ENCODE results near the gene ZG16. TPM values are rescaled to one million over a fixed set of nuclear protein-coding genes. Genes with fewer than 3 reads are reported as not detected.

Gene ZG16
- total RNA-seq, 2 donors from 2014 or later, result not detected

- no peak overlapping the region for H3K4me3 ChIP-seq (ENCODE audit: low read length)
- DNase-seq, result no peak
- 94 to 95% methylated on average over 7 of the region's 7 CpGs for WGBS, 2 experiments (ENCODE audit: insufficient coverage in 1 of 2, insufficient read length in 1 of 2)
- peaks cover 13% of the 10 kb centered on the region for H3K36me3 ChIP-seq (ENCODE audit: control insufficient read depth, insufficient read depth, low read length)
- Mint-ChIP-seq H3K27me3 (ENCODE audit: insufficient read depth) (no peaks in the 10 kb centered on the region), H3K27ac (peak overlapping the region; percentile 82), H3K36me3 (ENCODE audit: low read depth) (peaks cover 9% of the 10 kb centered on the region), H3K4me3 (no peak overlapping the region), H3K4me1 (peaks cover 21% of the 10 kb centered on the region), H3K9me3 (no peaks in the 10 kb centered on the region)
- no peaks in the 10 kb centered on the region for H3K27me3 ChIP-seq (ENCODE audit: control insufficient read depth, insufficient read depth, low read length, poor library complexity, severe bottlenecking)
- no peaks in the 10 kb centered on the region for H3K9me3 ChIP-seq (ENCODE audit: control insufficient read depth, low read length)
- H3K27ac ChIP-seq (ENCODE audit: low read depth, low read length), result no peak overlapping the region
- no peak overlapping the region for H3K9ac ChIP-seq (ENCODE audit: extremely low read depth, low read length, poor library complexity, severe bottlenecking)
- peaks cover 6% of the 10 kb centered on the region for H3K4me1 ChIP-seq (ENCODE audit: control insufficient read depth, insufficient read depth, low read length)
- no peak for TF ChIP-seq CTCF (conservative IDR thresholded peaks at IDR 0.05)
Measured at GRCh38 chr16:29824589-29825144, 46.6 kb downstream of the ZG16 start.

- no peaks in the 10 kb centered on the region for H3K27me3 Mint-ChIP-seq (ENCODE audit: insufficient read depth)
- H3K4me3 Mint-ChIP-seq, result no peak overlapping the region
- 92 to 98% methylated on average over 7 to 10 of the region's 10 CpGs for WGBS, 2 experiments (ENCODE audit: insufficient coverage in 1 of 2, insufficient read length in 1 of 2)
- H3K36me3 Mint-ChIP-seq (ENCODE audit: low read depth), result peaks cover 5% of the 10 kb centered on the region
- DNase-seq, result peak; percentile 65
- no peaks in the 10 kb centered on the region for H3K9me3 Mint-ChIP-seq
- peaks cover 6% of the 10 kb centered on the region for H3K4me1 ChIP-seq (ENCODE audit: control insufficient read depth, insufficient read depth, low read length)
- H3K9ac ChIP-seq (ENCODE audit: extremely low read depth, low read length, poor library complexity, severe bottlenecking), result no peak overlapping the region
- TF ChIP-seq CTCF (conservative IDR thresholded peaks at IDR 0.05), result no peak
- H3K4me1 Mint-ChIP-seq, result peaks cover 16% of the 10 kb centered on the region
- peak overlapping the region; percentile 82 for H3K27ac Mint-ChIP-seq
- no peak overlapping the region for H3K4me3 ChIP-seq (ENCODE audit: low read length)
- no peaks in the 10 kb centered on the region for H3K27me3 ChIP-seq (ENCODE audit: control insufficient read depth, insufficient read depth, low read length, poor library complexity, severe bottlenecking)
- peaks cover 5% of the 10 kb centered on the region for H3K36me3 ChIP-seq (ENCODE audit: control insufficient read depth, insufficient read depth, low read length)
- H3K27ac ChIP-seq (ENCODE audit: low read depth, low read length), result peak overlapping the region; percentile 60
- no peaks in the 10 kb centered on the region for H3K9me3 ChIP-seq (ENCODE audit: control insufficient read depth, low read length)
Measured at GRCh38 chr16:29825145-29826044, 47.3 kb downstream of the ZG16 start.

- H3K4me1 Mint-ChIP-seq, result peaks cover 11% of the 10 kb centered on the region
Measured at GRCh38 chr16:29826342-29826695, 48.3 kb downstream of the ZG16 start.

More at GRCh38 chr16:29826342-29826695, 48.3 kb downstream of the ZG16 start:
- Mint-ChIP-seq H3K4me3 (no peak overlapping the region), H3K36me3 (ENCODE audit: low read depth) (no peaks in the 10 kb centered on the region), H3K27me3 (ENCODE audit: insufficient read depth) (no peaks in the 10 kb centered on the region), H3K9me3 (no peaks in the 10 kb centered on the region), H3K27ac (no peak overlapping the region)
- Histone ChIP-seq H3K27me3 (ENCODE audit: control insufficient read depth, insufficient read depth, low read length, poor library complexity, severe bottlenecking) (no peaks in the 10 kb centered on the region), H3K4me3 (ENCODE audit: low read length) (no peak overlapping the region), H3K36me3 (ENCODE audit: control insufficient read depth, insufficient read depth, low read length) (no peaks in the 10 kb centered on the region), H3K9ac (ENCODE audit: extremely low read depth, low read length, poor library complexity, severe bottlenecking) (no peak overlapping the region), H3K4me1 (ENCODE audit: control insufficient read depth, insufficient read depth, low read length) (peaks cover 6% of the 10 kb centered on the region), H3K9me3 (ENCODE audit: control insufficient read depth, low read length) (no peaks in the 10 kb centered on the region), H3K27ac (ENCODE audit: low read depth, low read length) (no peak overlapping the region)
- TF ChIP-seq CTCF (conservative IDR thresholded peaks at IDR 0.05), result no peak
- WGBS, 2 experiments (ENCODE audit: insufficient coverage in 1 of 2, insufficient read length in 1 of 2), result 96% methylated on average over 6 to 7 of the region's 8 CpGs
- no peak for DNase-seq
